Head of caudate nucleus (tissue), 42 donors: ENCODE measurements around the gene KCNJ18.
"Not testable (repeated sequence)": the region's sequence is repeated elsewhere in the genome, so short reads cannot be mapped to it uniquely, and the experiment has no call there.

ENCODE experiments used
- DNase-seq, 42 donors: peaks; one replicate each; pipeline versions ENCODE4 v3.0.0 to v3.0.0-alpha.2; 2020 to 2021; ENCODE audit warnings: mixed read lengths in 7 of 42
- intact Hi-C: fragments of 100-400 bp; cut with DNase I; formaldehyde crosslinking; loops from one replicate; pipeline ENCODE4 v1.15.0; 2022

KCNJ18 gene

GRCh38 chr17:21711182-21711581 lies 18.9 kb downstream of the KCNJ18 start:
- intact Hi-C loops, result no loop called here
- no peak for DNase-seq

DNA sequence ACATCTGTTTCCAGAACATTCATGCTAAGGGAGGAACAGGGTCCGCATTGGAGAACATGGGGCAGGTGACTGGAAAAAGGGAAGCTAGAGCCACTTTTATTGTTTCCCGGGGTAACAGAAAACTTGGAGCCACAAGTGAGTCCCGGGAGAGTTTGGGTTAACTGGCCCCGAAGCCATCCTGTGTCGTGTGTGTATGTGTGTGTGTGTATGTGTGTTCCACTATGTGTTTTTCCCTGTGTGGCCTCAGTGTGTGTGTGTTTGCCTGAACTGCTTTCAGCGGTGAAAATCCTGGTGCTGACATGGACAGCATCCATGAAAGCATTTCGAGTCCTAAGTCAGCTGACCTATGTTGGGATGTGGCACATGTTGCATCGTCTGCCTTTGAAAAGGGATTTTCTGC lies 20.7 kb downstream of the KCNJ18 start:
- intact Hi-C loops, DNase-seq: not testable (repeated sequence)

DNA sequence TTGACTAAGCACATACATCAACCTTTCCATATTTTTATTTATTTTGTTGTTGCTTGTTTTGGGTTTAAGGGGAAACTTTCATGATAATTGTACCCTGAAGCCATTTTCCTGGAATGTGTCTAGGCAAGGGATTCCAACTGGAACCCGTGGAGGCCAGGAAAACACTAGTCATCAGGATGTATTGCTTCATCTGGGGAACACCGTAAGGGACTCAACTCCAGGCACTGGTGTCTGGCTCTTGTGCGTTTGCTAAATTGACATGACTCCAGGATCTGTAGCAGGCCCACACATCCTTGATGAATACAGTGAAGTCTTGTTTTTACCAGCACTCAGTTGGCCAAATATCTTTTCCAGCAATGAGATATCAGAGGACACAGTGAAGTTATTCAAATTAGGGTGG lies 21.3 kb downstream of the KCNJ18 start:
- intact Hi-C loops, DNase-seq: not testable (repeated sequence)

- intact Hi-C loops, DNase-seq: not testable (repeated sequence)
Observed at GRCh38 chr17:21714676-21715075, 22.4 kb downstream of the KCNJ18 start.

DNA sequence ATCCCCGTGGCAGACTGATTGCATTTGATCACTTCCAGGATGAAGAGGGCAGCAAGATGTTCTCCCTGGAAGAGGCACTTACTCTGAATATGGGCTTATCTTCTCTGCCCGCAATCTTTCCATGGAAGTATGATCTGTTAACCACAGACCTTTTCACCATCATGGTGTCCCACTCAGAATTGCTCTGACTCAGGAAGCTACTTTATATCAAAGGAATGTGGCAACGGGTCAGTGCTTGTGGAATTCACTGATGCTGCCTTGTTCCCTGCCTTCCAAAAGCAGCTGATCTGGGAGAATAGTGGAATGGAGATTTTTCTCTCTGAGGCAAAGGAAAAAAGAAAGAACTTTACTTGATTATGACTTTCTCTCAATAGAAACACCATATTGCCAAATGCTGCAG lies 23.6 kb downstream of the KCNJ18 start:
- intact Hi-C loops, DNase-seq: not testable (repeated sequence)

DNA sequence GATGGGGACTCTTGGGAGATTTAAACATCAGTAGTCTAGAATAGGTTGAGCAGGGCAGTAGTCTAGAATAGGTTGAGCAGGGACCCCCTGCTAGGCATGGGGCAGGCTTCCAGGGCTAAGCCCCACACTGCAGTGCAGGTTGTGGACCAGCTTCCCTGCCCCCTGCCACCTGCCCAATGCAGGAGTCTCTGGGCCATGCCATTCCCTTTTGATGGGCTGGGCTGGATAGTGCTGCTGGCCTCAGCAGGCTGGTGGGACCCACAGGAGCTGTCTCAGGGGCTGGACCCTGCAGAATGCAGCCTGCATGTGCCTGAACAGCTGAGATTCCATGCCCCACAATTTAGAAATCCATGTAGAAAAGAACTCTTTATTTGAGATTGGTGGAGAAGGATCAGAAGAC lies 26.6 kb downstream of the KCNJ18 start:
- DNase-seq, result not testable (repeated sequence)

GRCh38 chr17:21719511-21720226 lies 27.3 kb downstream of the KCNJ18 start:
- intact Hi-C loops, DNase-seq: not testable (repeated sequence)

More for the DNA sequence above, 26.6 kb downstream of the KCNJ18 start:
- intact Hi-C loops, result not testable (repeated sequence)

DNA sequence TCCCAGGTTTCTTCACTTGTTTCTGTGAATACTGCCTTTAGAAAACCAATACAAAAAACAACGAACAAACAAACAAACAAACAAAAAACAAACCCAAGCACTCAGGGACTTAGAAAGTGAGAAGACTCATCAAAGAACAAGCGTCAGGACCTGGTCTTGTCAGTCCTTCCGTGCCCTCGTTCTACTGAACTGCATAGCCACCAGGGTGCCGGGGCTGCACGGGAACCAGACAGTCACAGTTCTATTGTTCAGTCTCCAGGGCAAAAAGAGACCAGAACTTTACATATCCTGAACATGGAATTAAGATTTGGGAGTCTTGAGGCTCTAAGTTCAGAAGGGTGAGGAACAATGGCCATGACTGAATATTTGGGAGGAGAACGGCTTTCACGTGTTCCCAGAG lies 28.2 kb downstream of the KCNJ18 start:
- intact Hi-C loops, DNase-seq: not testable (repeated sequence)

- peak in 1 of 42 donors; percentile 21 for DNase-seq
- intact Hi-C loops, result not testable (repeated sequence)
Observed at GRCh38 chr17:21722268-21722667, 29.9 kb downstream of the KCNJ18 start.

GRCh38 chr17:21724216-21725006 lies 32.1 kb downstream of the KCNJ18 start:
- intact Hi-C loops, DNase-seq: not testable (repeated sequence)

DNA sequence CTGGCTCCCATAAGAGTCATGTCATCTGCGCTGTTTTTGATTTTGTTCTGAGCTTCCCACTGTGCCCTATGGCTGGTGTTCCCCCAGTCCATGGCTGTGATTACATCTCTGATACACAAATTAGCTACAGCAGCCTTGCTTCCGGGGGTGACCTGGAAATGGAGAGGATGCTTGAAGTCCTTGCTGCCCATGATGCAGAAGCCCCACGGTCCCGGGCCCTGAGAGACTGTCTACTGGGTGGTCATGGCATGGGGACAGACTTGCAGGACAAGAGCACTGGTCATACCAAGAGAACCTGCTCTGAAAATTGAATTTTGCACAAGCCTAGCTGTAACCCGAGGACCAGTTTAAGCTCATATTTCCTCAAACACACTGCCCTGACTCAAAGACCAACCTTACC lies 38.8 kb downstream of the KCNJ18 start:
- DNase-seq, intact Hi-C loops: not testable (repeated sequence)

GRCh38 chr17:21733931-21734330 lies 41.6 kb downstream of the KCNJ18 start:
- intact Hi-C loops, DNase-seq: not testable (repeated sequence)

- DNase-seq, intact Hi-C loops: not testable (repeated sequence)
Observed at GRCh38 chr17:21735814-21736213, 43.5 kb downstream of the KCNJ18 start.

- intact Hi-C loops, DNase-seq: not testable (repeated sequence)
Observed at GRCh38 chr17:21737015-21737580, 44.8 kb downstream of the KCNJ18 start.

DNA sequence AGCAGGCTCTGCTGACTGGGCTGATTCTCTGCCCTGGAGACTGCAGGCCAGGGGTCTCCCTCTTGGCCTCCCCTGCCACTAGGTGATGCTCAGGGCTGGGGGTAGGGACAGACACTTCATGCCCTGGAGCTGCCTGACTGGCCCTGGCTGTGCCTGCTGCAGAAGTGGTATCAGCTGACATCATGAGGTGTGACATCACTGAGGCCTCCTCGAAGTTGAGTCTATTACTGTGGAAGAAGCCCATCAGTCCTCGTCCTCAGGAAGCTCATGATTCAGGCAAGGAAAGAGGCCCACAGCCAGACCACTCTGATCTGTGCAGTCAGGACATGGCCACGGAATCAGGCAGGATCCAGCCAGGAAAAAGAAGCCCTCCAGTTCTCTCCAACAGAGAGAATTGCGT lies 45.9 kb downstream of the KCNJ18 start:
- DNase-seq, intact Hi-C loops: not testable (repeated sequence)

GRCh38 chr17:21738877-21739474 lies 46.7 kb downstream of the KCNJ18 start:
- intact Hi-C loops, DNase-seq: not testable (repeated sequence)

- intact Hi-C loops, DNase-seq: not testable (repeated sequence)
Observed at GRCh38 chr17:21739485-21739884, 47.2 kb downstream of the KCNJ18 start.

DNA sequence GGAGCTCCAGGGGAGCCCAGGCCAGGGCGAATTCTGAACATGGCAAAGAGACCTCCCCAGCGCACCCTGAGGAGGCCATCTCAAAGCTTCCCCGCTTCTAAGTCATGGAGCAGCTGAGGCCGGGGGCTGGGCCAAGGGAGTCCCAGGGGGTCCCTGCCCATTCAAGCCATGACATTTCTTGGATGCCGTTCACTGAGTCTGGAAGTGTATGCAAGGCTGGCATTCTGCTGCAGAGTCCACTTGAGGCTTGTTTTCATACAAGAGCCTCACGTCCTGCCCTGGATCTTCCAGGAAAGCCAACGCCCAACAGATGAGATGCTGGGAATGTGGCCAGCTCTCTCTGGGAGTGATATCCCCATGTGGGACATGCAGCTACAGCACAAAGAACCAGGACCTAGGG lies 48.5 kb downstream of the KCNJ18 start:
- DNase-seq, intact Hi-C loops: not testable (repeated sequence)

- intact Hi-C loops, DNase-seq: not testable (repeated sequence)
Observed at GRCh38 chr17:21741520-21741919, 49.2 kb downstream of the KCNJ18 start.
